Activated effector memory CD4-positive, alpha-beta T cell treated with Interleukin-2 at 50 U/mL for 16 hours (primary cell): ENCODE data around the gene SERPING1.

Source experiments
- DNase-seq: peaks from one replicate; pipeline ENCODE4 v3.0.0-alpha.2; 2020

Gene SERPING1

GRCh38 chr11:57597916-57598830 is 688 bp downstream of the SERPING1 start:
- no peak for DNase-seq

- no peak for DNase-seq
These were observed 1.3 kb downstream of the SERPING1 start for GRCh38 chr11:57598831-57599155.

GRCh38 chr11:57599381-57599780 is 1.9 kb downstream of the SERPING1 start:
- DNase-seq = no peak

- DNase-seq = no peak
These were observed 3.8 kb downstream of the SERPING1 start for GRCh38 chr11:57601297-57601696.

GRCh38 chr11:57604296-57605027 is 7.0 kb downstream of the SERPING1 start:
- DNase-seq = no peak

- no peak for DNase-seq
These were observed 7.5 kb downstream of the SERPING1 start for GRCh38 chr11:57605028-57605420.

- DNase-seq = no peak
These were observed 12.7 kb downstream of the SERPING1 start for GRCh38 chr11:57610170-57610569.

GRCh38 chr11:57614234-57614772 is 16.8 kb downstream of the SERPING1 start:
- DNase-seq = no peak

GRCh38 chr11:57615308-57615707 is 17.8 kb downstream of the SERPING1 start:
- DNase-seq = no peak

- DNase-seq = no peak
These were observed 19.1 kb downstream of the SERPING1 start for GRCh38 chr11:57616595-57616994.

- DNase-seq = no peak
These were observed 21.0 kb downstream of the SERPING1 start for GRCh38 chr11:57618438-57618837.

GRCh38 chr11:57619331-57619730 is 21.8 kb downstream of the SERPING1 start:
- no peak for DNase-seq

- no peak for DNase-seq
These were observed 23.0 kb downstream of the SERPING1 start for GRCh38 chr11:57620467-57620866.

GRCh38 chr11:57622263-57622662 is 24.8 kb downstream of the SERPING1 start:
- DNase-seq = no peak

GRCh38 chr11:57624864-57625263 is 27.4 kb downstream of the SERPING1 start:
- no peak for DNase-seq

- no peak for DNase-seq
These were observed 29.4 kb downstream of the SERPING1 start for GRCh38 chr11:57626895-57627294.

GRCh38 chr11:57630171-57630570 is 32.7 kb downstream of the SERPING1 start:
- DNase-seq = no peak

GRCh38 chr11:57632116-57632515 is 34.6 kb downstream of the SERPING1 start:
- DNase-seq = no peak

- DNase-seq = no peak
These were observed 36.0 kb downstream of the SERPING1 start for GRCh38 chr11:57633394-57634070.

- no peak for DNase-seq
These were observed 36.8 kb downstream of the SERPING1 start for GRCh38 chr11:57634311-57634710.

- no peak for DNase-seq
These were observed 37.8 kb downstream of the SERPING1 start for GRCh38 chr11:57635246-57635645.

GRCh38 chr11:57637626-57638004 is 40.1 kb downstream of the SERPING1 start:
- DNase-seq = no peak

GRCh38 chr11:57638005-57638781 is 40.7 kb downstream of the SERPING1 start:
- DNase-seq = no peak
